Testis (tissue), 2 donors: ENCODE measurements around the gene HMCN1.

ENCODE experiments used
- POLR2A ChIP-seq: fragments of 450-650 bp; IDR thresholded peaks from one replicate; pipeline ENCODE4 v1.6.1; 2017; ENCODE audit warnings: antibody characterized with exemption, mild to moderate bottlenecking, moderate library complexity
- TF ChIP-seq, protein P1 (sequence below), 3 experiments: fragments of 450-650 bp in 2 of 3; fragments of 200-600 bp in 1 of 3; sonication (generic) in 1 of 3; IDR thresholded peaks; one replicate each; pipeline ENCODE4 v1.5.1; 2016 to 2019; ENCODE audit warnings: antibody characterized with exemption in 3 of 3, mild to moderate bottlenecking in 2 of 3, moderate library complexity in 1 of 3

DNA sequence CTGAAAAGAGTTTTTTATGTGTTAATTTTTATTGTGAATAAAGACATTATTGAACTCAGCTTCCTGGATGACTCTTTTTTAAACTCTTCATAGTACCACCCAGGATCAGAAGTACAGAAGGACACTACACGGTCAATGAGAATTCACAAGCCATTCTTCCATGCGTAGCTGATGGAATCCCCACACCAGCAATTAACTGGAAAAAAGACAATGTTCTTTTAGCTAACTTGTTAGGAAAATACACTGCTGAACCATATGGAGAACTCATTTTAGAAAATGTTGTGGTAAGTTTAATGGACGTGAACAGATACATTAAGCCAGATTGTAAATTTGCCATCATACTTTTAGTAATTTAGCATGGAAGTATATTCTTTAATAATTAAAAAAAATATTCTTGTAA lies 391.3 kb downstream of the HMCN1 start:
- TF ChIP-seq, protein P1, sequence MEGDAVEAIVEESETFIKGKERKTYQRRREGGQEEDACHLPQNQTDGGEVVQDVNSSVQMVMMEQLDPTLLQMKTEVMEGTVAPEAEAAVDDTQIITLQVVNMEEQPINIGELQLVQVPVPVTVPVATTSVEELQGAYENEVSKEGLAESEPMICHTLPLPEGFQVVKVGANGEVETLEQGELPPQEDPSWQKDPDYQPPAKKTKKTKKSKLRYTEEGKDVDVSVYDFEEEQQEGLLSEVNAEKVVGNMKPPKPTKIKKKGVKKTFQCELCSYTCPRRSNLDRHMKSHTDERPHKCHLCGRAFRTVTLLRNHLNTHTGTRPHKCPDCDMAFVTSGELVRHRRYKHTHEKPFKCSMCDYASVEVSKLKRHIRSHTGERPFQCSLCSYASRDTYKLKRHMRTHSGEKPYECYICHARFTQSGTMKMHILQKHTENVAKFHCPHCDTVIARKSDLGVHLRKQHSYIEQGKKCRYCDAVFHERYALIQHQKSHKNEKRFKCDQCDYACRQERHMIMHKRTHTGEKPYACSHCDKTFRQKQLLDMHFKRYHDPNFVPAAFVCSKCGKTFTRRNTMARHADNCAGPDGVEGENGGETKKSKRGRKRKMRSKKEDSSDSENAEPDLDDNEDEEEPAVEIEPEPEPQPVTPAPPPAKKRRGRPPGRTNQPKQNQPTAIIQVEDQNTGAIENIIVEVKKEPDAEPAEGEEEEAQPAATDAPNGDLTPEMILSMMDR (IDR thresholded peaks at IDR 0.05): no peak
- TF ChIP-seq POLR2A: no peak
